HK-2 (cell line): Measurements from ENCODE around the gene PSMA3.
A peak's percentile ranks its signal among the peaks of the same experiment; 100 is the strongest.

Experiments
- DNase-seq: peaks from one replicate; pipeline ENCODE4 v3.0.0-alpha.2; 2018; ENCODE audit not compliant: unreplicated experiment

Gene PSMA3

GRCh38 chr14:58272588-58273372 lies 28.1 kb downstream of the PSMA3 start:
- DNase-seq, result no peak

GRCh38 chr14:58274881-58275280 lies 30.2 kb downstream of the PSMA3 start:
- no peak for DNase-seq

GRCh38 chr14:58275527-58276190 lies 31.0 kb downstream of the PSMA3 start:
- no peak for DNase-seq

GRCh38 chr14:58276208-58276607 lies 31.6 kb downstream of the PSMA3 start:
- no peak for DNase-seq

GRCh38 chr14:58278177-58278576 lies 33.5 kb downstream of the PSMA3 start:
- DNase-seq, result no peak

GRCh38 chr14:58280954-58281787 lies 36.5 kb downstream of the PSMA3 start:
- DNase-seq, result peak; percentile 78

GRCh38 chr14:58281969-58282368 lies 37.3 kb downstream of the PSMA3 start:
- no peak for DNase-seq

GRCh38 chr14:58282925-58283593 lies 38.4 kb downstream of the PSMA3 start:
- no peak for DNase-seq

GRCh38 chr14:58283730-58284129 lies 39.1 kb downstream of the PSMA3 start:
- DNase-seq, result no peak

- no peak for DNase-seq
Measured at GRCh38 chr14:58285132-58285531, 40.5 kb downstream of the PSMA3 start.

- no peak for DNase-seq
Measured at GRCh38 chr14:58287607-58288042, 43.0 kb downstream of the PSMA3 start.

GRCh38 chr14:58288106-58288792 lies 43.6 kb downstream of the PSMA3 start:
- DNase-seq, result no peak

- DNase-seq, result no peak
Measured at GRCh38 chr14:58291646-58292045, 47.0 kb downstream of the PSMA3 start.

- DNase-seq, result no peak
Measured at GRCh38 chr14:58292187-58292586, 47.5 kb downstream of the PSMA3 start.

GRCh38 chr14:58294201-58294600 lies 49.6 kb downstream of the PSMA3 start:
- DNase-seq, result no peak

GRCh38 chr14:58296726-58297125 lies 52.1 kb downstream of the PSMA3 start:
- no peak for DNase-seq

- no peak for DNase-seq
Measured at GRCh38 chr14:58297412-58297761, 52.7 kb downstream of the PSMA3 start.

GRCh38 chr14:58297762-58298476 lies 53.3 kb downstream of the PSMA3 start:
- peak; percentile 98 for DNase-seq

- peak; percentile 88 for DNase-seq
Measured at GRCh38 chr14:58298477-58299400, 54.1 kb downstream of the PSMA3 start, which contains the start of gene ARID4A. ARID4A (plus strand) TSS chr14:58298555; CDS start chr14:58299855, 1,300 bp downstream.
